Measurements from ENCODE around the gene IP6K3.
A peak's percentile ranks its signal among the peaks of the same experiment; 100 is the strongest.

Gene IP6K3

DNA sequence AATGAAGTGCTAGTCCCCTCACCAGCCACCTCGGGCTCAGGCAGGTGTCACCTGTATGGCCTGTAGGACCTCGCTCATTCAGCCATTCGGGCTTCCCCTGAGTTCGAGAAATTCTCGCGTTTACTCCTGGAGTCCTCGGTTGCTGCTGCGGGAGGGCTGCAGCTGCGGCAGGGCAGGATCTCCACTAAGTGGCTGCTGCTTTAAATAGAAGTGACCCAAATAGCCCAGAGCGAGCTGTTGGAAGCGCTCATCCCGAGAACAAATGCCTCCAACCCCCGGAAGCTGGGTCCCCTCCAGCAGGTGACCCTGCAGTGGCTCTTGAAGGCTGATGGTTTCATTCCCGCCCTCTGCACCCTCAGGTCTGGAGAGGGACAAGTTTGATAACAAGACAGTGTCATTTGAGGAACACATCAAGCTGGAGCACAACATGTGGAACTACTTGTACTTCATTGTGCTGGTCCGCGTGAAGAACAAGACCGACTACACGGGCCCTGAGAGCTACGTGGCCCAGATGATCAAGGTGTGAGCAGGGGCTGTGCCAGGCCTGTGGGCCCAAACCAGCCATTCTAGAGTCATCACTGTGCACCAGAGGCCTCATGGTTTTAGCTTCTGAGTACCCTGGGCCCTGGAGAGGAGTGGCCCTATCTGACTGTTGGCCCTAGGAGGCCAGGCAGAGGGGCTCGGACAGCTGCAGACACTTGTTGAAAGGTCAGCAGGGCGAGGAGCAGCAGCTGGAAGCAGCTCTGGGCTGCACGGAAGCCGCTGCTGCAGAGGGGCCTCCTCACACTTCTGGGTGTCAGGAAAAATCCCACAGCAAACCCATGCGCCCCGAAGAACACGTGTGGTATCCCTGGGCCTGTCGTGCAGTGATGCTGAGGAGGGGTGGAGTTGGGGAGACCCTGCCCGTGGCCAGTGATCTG is 53.3 kb downstream of the IP6K3 start:
- DNase-seq (ENCODE audit: extremely low read depth in 1 of 2, low read depth in 1 of 2): no peak

DNA sequence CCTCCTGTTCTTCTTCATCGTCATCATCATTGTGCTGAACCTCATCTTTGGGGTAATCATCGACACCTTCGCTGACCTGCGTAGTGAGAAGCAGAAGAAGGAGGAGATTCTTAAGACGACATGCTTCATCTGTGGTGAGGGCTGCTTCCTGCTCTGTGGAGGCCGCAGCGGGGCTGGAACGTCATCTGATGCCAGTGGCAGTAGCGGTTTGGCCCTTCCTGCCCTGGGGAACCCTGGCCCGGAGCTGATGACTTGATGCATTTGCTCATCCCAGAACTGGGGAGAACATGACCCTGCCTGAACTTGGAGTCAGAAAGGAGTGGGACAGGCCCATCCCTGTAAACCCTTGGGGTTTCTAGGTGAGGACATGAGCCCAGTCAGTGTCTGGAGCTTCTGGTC is 53.9 kb downstream of the IP6K3 start:
- DNase-seq (ENCODE audit: extremely low read depth in 1 of 2, low read depth in 1 of 2): peak; percentile 45 to 78

DNA sequence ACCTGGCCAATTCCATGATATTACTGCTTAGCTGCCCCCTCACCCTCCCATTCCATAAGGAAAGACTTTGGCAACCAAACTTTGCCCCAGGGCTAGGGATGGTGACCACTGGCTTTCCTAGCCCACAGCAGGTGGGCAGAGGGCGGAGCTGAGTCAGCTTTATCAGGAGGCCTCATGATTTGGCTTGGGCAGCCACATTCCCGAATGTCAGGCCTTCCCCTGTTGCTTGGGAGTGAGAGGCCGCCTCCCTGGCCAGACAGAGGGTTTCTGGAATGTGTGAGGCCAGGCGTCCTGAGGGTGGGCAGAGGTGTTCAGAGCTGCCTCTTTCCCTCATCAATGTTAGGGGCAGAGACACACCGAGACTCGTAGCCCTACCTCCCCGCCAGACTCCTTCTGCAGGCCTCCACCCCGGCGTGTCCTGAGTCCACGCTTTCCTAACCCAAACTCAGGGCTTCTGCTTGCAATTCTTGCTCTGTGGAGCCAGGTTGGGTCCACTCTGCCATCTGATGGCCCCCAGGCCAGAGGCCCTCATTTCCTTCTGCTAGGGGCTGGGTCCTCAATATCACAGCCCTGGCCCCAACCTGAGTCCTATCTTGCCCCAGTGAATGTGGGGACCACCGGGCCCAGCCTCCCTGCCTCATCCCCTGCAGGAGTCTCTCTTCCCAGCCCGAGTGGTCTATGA is 54.5 kb downstream of the IP6K3 start:
- DNase-seq (ENCODE audit: extremely low read depth in 1 of 2, low read depth in 1 of 2): no peak

DNA sequence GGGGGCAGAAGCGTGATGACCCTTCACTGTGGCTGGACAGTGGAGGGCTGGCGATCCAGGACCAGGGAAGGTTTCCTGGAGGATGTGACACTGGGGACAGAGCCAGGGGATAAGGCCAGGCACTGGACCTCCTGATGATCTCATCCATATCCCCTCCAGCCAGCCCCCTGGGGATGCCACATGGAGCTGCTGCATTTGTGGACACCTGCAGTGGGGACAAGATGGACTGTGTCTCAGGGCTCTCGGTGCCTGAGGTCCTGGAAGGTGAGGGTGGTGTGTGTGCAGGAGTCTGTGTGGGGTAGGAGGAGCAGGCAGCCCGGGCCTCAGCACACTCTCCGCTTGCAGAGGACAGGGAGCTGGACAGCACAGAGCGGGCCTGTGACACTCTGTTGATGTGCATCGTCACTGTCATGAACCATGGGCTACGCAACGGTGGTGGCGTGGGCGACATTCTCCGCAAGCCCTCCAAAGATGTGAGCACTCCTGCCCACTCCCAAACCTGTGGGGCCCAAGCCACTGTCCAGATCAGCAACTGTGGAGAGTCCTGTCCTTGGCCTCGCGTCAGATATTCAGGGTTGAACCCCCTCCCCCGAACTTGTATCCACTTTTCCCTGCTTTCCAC is 55.1 kb downstream of the IP6K3 start:
- DNase-seq (ENCODE audit: extremely low read depth in 1 of 2, low read depth in 1 of 2): no peak

DNA sequence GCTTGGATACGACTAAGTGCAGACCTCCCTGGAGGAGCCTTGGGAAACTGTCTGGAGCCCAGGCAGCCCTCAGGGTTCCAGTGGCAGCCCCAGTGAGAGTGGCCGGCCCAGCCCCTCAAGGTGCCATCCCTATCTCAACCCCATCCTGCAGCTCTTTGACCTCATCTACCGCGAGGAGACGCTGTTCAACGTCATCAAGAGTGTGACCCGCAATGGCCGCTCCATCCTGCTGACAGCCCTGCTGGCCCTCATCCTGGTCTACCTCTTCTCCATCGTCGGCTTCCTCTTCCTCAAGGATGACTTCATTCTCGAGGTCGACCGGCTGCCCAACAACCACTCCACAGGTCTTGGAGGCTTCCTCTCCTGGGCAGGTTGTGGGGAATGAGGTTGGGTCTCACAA is 55.9 kb downstream of the IP6K3 start:
- DNase-seq (ENCODE audit: extremely low read depth in 1 of 2, low read depth in 1 of 2): no peak

DNA sequence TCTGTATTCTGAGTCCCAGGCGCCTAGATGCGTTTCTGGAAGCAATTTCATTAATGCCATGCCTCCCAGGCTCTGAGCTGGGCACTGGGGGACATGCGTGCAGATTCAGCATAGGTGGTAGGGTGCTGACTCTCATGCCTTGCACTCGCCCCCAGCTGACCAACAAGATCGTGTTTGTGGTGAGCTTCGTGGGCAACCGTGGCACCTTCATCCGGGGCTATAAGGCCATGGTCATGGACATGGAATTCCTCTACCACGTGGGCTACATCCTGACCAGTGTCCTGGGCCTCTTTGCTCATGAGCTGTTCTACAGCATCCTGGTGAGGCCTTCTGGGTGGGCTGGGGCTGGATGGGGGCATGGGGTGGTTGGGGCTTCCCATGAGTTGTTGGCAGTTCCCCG is 56.8 kb downstream of the IP6K3 start:
- no peak for DNase-seq (ENCODE audit: extremely low read depth in 1 of 2, low read depth in 1 of 2)

DNA sequence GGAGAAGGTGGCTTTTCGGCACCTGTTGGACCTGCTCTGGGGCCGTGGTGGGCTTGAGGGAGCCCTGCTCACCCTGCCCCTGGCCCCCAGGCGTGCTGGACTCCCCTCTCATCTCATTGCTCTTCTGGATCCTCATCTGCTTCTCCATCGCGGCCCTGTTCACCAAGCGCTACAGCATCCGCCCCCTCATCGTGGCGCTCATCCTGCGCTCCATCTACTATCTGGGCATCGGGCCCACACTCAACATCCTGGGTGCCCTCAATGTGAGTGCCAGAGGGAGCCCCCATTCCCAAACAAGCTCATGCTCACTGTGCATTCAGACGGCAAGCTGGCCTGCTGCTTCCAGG is 57.6 kb downstream of the IP6K3 start:
- DNase-seq (ENCODE audit: extremely low read depth in 1 of 2, low read depth in 1 of 2): no peak

DNA sequence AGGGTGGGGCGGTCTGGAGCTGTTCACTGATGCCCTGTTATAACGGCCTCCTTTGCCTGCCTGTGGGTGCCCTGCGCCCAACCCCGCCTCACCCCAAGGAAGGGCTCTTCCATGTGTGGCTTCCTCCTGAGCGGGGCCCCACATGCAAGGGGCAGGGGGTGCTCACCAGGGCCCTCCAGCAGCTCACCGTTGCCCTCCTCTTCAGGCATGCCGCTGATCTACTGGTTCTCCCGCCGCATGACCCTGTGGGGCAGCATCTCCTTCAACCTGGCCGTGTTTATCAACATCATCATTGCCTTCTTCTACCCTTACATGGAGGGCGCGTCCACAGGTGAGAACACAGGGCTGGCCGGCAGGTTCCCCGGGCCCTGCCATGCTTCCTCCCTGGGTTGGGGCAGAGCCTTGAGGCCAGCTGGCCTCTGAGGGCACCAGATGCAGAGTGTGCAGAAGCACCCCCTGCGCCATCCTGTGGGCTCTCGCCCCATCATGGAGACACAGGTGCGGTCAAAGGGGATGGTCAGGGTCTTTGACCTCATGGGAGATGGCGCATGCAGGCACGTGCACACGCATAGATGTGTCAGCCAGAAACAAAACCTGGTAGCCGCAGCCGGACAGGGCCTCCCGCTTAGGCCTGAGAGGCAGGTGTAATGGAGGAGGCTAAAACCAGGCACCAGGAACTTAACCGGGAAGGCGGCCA is 58.1 kb downstream of the IP6K3 start:
- DNase-seq (ENCODE audit: extremely low read depth in 1 of 2, low read depth in 1 of 2): no peak

DNA sequence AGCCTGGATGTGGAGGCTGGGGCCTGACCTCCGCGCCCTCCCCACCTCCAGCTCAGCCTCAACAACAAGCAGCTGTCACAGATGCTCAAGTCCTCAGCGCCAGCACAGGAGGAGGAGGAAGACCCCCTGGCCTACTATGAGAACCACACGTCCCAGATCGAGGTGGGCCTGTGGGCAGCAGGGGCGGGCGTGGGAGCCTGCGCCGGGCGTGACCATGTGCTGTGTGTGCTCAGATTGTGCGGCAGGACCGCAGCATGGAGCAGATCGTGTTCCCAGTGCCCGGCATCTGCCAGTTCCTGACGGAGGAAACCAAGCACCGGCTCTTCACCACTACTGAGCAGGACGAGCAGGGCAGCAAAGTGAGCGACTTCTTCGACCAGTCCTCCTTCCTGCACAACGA is 58.7 kb downstream of the IP6K3 start:
- DNase-seq (ENCODE audit: extremely low read depth in 1 of 2, low read depth in 1 of 2): no peak

DNA sequence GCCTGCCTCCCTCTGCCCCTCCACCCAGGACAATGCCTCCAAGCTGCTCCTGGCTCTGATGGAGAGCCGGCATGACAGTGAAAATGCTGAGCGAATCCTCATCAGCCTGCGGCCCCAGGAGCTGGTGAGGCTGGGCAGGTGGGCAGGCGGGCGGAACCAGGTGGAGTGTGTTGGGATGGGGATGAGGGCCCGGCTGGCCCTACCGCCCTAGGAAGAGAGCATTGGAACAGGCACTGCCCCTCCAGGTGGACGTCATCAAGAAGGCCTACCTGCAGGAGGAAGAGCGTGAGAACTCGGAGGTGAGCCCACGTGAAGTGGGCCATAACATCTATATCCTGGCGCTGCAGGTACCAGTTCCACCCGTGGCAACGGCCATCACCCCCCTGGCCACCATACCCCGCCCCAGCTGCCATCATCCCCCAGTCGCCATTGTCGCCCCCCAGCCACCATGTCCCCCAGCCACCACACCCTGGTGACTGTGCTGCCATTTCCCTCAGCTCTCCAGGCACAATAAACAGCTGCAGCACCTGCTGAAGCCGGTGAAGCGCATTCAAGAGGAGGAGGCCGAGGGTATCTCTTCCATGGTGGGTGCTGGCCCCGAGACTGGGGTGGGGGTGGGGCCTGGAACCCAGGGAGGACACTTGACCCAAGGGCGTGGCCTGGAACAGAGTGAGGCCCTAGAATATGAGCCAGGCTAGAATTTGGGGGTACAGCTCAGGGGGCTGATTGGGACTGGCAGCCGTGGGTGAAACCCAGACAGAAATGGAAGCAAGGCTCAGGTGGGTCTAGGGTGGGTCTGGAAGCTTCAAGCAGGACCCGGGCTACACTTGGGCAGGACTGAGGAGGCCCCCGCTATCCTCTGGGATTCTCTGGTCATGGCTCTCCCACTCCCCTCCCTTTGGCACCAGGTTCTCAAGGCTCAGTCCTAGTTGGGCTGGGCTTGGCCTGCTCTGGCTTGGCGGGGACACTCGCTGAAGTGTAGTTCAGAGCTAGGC is 59.4 kb downstream of the IP6K3 start:
- DNase-seq (ENCODE audit: extremely low read depth in 1 of 2, low read depth in 1 of 2): no peak

DNA sequence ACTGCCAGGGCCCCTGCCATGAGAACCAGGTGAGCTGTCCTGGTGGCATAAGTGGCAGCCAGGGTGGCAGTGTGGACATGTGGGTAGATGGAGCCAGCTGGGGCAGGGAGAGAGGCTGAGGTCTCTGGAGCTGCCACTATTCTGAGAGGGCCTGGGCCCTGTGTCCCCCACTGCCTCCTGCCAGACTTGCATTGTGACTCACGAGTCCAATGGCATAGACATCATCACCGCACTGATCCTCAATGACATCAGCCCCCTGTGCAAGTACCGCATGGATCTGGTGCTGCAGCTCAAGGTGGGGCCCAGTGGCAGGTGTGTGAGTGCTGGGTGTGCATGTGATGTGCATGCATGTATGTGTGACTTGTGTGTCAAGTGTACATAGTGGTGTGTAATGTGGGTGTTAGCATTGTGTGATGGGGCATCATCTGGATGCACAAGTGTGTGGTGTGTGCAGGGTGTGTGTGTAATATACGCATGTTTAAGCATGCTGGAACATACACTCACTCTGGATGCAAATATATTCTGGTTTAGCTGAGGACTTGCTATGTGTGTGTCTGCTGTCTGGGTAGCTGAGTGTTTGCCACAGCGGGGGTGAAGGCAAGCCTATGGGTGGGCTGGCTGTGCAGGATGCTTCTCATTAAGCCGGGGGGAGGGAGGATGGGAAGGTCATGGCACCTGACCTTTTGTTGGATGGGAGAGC is 60.3 kb downstream of the IP6K3 start:
- DNase-seq (ENCODE audit: extremely low read depth in 1 of 2, low read depth in 1 of 2): no peak

DNA sequence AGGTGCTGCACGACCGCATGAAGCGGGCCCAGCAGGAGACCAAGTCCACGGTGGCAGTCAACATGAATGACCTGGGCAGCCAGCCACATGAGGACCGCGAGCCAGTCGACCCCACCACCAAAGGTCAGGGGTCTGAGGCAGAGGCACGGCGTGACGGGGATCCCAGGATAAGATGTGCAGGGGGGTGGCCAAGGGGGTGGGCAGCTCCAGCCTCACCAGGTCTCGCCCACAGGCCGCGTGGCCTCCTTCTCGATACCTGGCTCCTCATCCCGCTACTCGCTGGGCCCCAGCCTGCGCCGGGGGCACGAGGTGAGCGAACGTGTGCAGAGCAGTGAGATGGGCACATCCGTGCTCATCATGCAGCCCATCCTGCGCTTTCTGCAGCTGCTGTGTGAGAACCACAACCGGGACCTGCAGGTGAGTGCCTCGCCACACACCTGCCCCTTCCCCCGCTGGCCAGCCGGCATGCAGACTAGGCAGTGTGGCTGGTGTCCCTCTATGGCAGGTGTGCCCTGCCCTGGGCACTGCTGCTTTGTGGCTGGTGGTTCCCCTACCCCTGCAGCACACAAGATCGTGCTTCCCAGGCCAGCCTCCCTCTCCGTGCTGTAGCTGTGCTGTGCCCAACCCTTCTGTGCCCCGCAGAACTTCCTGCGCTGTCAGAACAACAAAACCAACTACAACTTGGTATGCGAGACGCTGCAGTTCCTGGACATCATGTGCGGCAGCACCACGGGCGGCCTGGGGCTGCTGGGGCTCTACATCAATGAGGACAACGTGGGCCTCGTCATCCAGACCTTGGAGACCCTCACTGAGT is 61.1 kb downstream of the IP6K3 start:
- DNase-seq (ENCODE audit: extremely low read depth in 1 of 2, low read depth in 1 of 2): no peak

DNA sequence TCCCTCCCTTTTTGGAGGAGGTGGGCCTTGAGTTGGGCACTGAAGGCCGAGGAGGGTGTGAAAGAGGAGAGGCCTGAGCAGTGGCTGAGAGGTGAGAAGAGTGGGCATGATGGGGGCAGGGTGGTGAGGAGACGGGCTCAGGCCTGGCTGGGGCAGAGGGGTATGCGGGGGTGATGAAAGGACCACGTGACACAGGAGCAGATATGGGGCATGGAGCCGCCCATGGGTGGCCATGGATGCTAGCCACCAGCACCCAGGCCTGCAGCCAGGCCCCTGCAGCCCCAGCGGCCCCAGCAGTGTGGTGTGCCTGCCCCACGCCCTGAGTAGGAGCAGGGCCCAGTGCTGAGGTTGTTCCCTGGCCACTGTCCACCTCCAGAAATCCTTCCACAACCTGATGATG is 61.7 kb downstream of the IP6K3 start:
- no peak for DNase-seq (ENCODE audit: extremely low read depth in 1 of 2, low read depth in 1 of 2)

DNA sequence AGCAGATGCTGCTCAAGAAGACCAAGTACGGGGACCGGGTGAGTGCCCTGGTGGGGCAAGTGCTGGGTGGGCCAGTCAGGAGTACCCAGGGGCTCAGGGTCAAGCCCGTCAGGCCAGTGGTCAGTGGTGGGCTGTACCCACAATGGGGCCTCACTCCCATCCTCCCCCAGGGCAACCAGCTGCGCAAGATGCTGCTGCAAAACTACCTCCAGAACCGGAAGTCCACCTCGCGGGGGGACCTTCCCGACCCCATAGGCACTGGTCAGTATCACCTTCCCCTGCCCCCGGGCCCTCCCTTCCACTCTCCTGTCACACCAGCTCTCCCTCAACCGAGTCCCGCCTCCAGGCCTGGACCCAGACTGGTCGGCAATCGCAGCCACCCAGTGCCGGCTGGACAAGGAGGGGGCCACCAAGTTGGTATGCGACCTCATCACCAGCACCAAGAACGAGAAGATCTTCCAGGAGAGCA is 62.2 kb downstream of the IP6K3 start:
- DNase-seq (ENCODE audit: extremely low read depth in 1 of 2, low read depth in 1 of 2): no peak

DNA sequence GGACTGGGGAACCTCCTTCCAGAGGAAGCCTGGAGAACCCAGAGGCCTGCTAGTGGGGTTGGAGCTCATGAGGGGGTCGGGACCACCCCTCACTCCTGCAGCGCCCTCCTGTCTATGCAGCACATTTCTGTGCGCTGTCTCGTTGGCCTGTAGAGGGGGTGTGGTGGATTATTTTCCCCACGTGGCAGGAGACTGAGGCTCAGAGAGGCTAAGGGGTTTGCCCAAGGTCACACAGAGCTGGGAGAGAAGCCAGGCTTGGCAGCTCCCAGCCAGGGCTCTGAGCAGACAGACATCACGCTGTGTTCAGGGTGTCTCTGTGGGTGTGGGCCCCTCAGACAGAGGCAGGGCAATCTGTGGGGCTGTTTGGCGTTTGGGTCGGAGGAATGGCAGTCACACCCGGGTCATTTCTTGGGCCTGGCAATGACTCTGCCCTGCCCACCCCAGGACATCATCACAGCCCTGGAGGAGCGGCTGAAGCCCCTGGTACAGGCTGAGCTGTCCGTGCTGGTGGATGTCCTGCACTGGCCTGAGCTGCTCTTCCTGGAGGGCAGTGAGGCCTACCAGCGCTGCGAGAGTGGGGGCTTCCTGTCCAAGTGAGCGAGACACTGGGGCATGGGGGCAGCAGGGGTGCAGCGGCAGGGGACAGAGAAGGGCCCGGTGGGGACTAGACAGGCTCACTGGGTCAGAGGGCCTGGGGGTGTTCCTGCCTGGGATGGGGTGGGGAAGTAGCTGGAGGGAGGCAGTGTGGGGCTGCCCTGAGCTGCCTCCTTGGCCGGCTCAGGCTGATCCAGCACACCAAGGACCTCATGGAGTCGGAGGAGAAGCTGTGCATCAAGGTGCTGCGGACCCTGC is 62.9 kb downstream of the IP6K3 start:
- no peak for DNase-seq (ENCODE audit: extremely low read depth in 1 of 2, low read depth in 1 of 2)

DNA sequence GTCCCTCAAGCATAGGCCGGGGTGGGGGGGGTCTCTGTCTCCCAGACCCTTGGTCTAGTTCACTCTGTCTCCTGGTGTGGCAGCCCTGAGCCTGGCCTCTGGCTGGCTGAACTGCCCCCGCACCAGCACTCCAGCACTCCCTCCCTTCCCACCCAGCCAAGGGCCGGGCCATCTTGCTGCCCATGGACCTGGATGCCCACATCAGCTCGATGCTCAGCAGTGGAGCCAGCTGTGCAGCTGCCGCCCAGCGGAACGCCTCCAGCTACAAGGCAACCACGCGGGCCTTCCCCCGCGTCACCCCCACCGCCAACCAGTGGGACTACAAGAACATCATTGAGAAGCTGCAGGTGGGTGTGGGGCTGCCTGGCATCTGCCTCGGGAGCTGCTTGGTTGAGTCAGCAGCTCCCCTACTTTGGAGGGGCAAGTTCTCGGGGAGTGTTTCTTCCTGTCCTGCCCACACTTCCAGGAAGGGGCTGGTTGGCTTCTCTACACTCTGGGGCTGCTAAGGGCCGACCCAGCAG is 63.6 kb downstream of the IP6K3 start:
- DNase-seq (ENCODE audit: extremely low read depth in 1 of 2, low read depth in 1 of 2): peak in 1 of 2 donors; percentile 55

DNA sequence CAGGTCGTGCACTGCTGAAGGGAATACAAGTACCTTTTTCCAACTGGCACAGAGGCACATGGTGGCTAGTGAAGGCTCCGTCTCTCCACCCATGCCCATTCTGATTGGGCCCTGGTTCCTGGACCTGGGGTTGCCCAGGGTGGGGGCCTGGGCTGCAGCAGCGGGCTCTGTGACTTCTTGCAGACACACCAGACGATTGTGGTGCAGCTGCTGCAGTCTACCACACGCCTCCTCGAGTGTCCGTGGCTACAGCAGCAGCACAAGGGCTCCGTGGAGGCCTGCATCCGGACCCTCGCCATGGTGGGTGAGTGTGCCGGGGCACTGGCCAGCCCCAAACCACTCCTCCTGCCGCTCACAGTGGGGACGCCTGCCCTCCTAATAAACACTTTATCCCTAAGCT is 64.4 kb downstream of the IP6K3 start:
- no peak for DNase-seq (ENCODE audit: extremely low read depth in 1 of 2, low read depth in 1 of 2)
